GM21381 (cell line): ENCODE measurements around the gene ARSG.
"Not testable (repeated sequence)": the region's sequence is repeated elsewhere in the genome, so short reads cannot be mapped to it uniquely, and the experiment has no call there.

Experiments used
- ATAC-seq: cut with Tn5 transposase; IDR thresholded peaks from one replicate; pipeline ENCODE4 v1.9.1; 2021; ENCODE audit warnings: mild to moderate bottlenecking, moderate library complexity; ENCODE audit not compliant: unreplicated experiment

ARSG gene

GRCh38 chr17:68368387-68368786, 77.1 kb downstream of the ARSG start:
- ATAC-seq, result no peak

DNA sequence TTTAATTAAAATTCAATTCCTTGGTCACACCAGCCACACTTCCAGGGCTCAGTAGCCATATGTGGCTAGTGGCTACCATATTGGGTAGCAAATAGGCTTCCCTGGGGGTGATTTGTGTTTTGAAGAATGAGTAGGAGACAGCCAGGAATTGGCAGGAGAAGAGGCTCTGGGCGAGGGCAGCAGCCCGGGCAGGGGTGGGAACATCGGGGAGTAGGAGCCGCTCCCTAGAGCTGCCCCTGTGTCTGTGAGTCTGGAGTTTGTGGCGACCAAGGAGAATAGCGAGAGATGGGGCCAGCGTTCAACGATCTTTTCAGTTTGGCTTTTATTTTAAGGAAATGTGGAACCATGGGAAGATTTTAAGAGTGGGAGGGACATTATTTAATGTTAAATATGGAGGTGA, 84.3 kb downstream of the ARSG start:
- ATAC-seq, result no peak

- not testable (repeated sequence) for ATAC-seq
Measured at GRCh38 chr17:68376178-68376577, 84.9 kb downstream of the ARSG start.

- no peak for ATAC-seq
Measured at GRCh38 chr17:68377771-68378267, 86.5 kb downstream of the ARSG start.

DNA sequence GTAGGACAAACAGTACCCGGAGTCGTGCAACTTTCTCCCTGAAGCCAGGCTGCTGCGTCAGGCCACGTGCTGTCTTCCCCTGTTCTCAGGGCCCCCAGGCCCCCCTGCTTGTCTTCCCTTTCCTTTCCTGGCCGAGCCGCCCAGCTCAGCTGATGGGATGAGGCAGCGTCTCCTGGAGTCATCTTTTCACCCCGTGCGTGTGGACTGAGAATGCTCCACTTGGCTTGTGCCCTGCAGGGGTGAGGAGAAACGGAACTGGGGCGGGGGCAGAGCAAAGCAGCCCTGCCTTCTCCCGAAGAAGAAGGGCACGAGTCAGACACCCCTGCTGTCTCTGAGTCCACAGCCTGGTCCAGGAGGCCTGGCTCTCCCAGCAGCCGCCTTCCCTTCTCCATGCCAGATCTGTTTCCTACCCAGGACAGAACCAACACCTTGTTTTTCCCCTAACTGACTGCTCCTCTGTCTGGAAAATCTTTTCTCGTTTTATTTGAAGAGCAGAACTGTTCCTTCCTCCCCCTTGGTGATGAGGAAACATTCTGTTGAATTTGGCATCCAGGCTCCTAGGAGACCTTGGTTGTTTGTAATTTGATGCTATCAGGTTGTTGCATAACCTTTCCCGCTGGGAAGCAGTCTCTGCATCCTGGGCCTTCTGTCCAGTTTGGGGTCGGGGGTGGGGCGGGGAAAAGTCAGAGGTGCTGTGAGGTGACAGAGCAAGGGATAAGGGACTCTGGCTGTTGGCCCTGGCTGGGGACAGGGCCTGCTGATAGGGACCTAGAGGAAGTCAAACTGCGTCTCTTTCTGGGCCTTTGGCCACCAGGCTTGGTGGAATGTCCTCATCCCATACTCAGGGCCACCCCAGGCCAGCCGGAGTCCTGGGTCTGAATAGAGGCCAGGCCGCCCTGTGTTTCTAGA, 87.2 kb downstream of the ARSG start:
- no peak for ATAC-seq

DNA sequence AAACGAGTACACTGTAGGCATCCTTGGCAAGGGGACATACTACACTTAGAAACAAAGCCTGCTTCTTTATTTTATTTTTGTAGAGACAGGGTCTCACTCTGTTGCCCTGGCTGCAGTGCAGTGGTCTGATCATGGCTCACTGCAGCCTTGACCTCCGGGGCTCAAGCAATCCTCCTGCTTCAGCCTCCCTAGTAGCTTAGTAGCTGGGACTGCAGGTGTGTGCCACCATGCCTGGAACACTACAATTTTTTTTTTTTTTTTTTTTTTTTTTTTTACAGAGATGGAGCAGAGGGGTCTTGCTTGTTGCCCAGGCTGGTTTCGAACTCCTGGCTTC, 87.8 kb downstream of the ARSG start:
- ATAC-seq, result no peak

GRCh38 chr17:68379692-68380677, 88.7 kb downstream of the ARSG start:
- no peak for ATAC-seq

DNA sequence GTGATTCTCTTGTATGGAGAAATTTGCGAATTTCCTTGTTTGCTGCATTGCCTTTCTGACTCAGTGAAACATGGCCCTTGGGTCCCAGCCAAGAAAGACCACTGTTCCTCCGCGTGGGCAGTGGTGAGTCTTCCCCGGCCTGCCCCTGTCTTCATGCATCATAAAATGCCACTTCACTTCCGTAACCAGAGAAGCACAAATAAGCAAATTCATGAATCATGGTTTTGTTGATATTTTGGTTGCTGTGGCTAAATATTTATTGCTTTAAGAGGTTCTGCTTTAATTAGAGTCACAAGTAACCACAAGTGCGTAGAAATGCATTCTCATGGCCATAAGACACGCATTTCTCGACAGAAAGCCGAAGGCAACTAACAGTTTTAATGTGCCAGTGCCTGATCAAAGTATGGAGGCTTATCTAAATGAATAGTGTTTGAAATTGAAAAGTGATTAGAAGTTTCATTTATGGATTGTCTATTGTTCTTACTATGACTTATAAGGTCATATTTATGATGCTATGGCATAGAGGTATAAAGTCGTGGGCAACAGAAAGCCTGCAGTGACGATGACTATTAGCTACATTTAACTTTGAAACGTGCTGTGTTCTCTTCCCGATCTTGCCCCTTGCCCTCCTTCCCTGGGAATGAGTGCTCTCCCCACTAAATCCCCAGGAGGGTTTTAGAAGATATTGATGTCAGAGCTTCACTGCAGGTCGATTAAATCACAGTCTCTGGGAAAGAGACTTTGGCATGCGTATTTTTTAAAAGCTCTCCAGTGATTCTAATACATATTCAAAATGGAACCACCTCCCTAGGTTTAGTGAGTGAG, 90.0 kb downstream of the ARSG start:
- no peak for ATAC-seq

- no peak for ATAC-seq
Measured at GRCh38 chr17:68382582-68383085, 91.3 kb downstream of the ARSG start.

DNA sequence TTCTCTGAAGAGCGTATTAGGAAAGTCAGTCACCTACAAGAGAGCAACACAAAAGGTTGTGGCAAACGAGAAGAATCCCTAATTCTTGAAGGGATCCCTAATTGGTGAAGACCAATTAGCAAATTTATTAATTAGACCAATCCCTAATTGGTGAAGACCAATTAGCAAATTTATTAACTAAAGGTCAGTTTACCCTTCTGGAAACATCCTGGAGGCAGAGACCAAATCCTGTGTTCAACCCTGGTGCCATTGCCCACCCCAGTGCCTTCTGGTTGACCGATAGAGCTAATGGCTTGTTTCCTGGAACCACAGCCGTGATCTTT, 91.8 kb downstream of the ARSG start:
- no peak for ATAC-seq

DNA sequence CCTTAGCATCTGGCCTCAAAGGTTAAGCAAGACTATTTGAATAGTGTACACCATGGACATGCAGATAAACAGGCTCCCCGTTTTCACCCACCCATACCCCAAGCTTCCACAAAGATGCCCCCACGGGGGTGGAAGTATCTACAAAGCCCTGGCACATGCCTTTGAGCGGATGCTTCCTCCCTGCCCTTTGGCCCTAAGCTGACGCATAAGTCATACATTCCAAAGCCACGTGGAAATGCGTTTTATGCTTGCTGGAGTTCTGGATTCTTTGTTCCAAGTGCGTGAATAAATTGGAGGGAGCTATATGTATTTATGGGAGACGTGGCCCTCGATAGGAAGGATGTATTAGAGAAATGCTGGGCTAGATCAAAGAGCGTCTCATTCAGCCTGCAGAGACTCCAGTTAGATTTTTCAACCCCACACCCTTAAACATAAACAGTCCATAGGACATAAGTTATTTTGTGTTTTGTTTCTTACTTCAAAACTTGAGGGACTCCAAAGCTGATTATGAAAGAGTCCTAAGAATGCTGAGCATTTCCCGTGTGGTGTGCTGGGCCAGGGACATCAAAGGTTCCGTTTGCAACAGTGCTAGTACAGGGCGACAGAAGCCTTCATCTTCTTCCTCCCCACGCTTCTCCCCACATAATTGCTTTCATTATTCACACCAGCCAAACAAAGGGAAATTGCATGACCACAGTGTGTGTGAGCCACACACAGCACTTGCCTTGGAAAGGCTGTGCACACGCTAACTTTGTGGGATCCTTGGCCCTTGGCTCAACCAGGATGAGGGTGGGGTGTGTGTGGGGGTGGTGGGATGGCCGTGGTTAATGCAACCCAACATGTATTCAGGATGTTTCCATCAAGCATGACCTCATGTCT, 92.4 kb downstream of the ARSG start:
- ATAC-seq, result no peak

DNA sequence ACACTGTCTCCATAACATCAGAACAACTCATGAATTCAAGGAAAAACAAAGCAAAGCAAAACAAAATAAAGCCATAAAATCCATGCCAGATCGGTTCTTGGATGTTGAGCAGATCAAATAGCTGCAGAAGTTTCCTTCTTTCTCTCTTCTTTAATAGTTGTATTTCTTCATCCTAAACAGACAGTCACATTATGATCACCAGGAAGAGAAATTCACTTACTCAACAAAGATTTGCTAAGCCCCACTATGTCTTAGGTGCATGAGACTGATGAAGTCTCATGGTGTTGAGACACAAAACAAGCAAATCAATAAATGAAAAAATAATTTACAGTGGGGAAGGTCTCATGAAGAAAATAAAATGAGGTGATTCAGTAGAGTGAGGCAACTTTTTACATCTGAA, 93.2 kb downstream of the ARSG start:
- ATAC-seq, result no peak

DNA sequence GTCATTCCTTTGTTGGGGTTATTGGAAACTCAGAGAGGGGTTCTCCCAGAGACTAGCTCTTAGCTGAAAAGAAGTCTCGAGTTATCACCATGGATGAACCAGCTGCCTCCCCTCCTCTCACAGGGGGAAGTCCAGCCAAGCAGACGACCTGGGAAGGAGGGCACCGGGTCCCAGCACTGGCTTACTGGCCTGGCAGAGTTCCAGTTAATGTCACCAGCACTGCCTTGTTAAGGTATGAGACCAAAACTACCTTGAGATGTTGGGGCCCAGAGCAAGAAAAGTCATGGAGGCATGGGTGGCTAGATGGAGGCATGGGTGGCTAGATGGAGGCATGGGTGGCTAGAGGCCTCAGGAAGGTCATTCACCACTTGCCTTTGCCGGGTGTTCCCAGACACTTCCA, 93.6 kb downstream of the ARSG start:
- no peak for ATAC-seq

- no peak for ATAC-seq
Measured at GRCh38 chr17:68385490-68386215, 94.4 kb downstream of the ARSG start.

DNA sequence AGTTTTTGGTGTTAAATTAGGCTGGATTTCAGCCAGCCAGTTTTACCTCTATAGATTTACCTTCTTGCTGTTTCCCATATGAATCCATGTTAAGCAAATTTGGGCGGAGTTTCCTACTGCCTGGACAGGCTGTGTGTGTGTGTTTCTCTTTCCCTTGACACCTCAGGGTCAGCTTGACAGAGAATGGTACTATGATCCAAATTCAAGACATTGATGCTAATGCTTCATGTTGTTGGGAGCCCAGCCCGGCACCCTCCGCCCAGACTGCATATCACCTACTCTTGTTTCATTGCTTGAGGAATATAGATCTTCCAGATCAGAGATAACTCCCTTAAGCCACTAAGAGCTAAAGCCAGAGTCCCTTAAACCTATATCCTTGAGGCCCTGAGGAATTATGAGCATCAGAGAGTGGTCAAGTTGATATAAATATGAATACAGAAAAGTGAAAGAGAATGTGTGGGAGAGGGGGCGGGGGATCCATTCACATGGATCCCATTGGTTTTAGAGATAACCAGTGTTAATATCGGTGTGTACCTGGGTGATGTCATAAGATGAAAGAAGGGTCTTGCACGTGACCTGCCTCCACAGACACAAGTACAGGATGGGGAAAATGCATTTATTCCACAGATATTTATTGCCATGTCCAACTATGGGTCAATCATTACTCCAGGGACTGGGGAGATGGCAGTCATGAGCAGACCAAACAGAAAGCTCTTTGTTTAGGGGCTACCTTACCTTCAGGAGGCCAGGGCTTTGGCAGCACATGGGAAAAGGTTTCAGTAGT, 96.3 kb downstream of the ARSG start:
- no peak for ATAC-seq

DNA sequence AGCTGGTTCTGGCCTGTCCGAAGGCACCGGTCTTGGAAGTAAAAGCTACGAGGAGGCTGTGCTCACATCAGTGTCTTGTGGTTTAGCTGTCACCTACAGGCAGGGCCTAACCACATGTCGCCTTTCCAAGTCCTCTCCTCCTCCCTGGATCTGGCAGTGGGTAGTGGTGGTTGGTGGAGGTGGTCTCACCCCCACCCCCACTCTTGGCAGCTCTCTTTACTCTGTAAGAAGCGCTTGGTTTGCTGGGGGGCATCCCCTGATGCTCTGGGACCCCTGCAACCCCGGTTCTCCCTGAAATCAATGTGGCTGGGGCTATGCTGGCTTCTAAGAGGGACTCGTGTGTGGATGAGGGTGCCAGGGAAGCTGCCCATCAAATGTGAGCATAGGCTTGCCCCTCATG, 97.7 kb downstream of the ARSG start:
- ATAC-seq, result no peak

- ATAC-seq, result no peak
Measured at GRCh38 chr17:68390888-68391545, 99.7 kb downstream of the ARSG start.
